ENCODE measurements around the gene CTDNEP1. TPM values are rescaled to one million over a fixed set of nuclear protein-coding genes. Genes with fewer than 3 reads are reported as not detected.
A peak's percentile ranks its signal among the peaks of the same experiment; 100 is the strongest.

The CTDNEP1 gene
- polyA plus RNA-seq, 1 of the 3 experiments (the other 2 are of a cell fraction) = 111 TPM

- no peak for TF ChIP-seq PBX3 (IDR thresholded peaks at IDR 0.05)
Measured at GRCh38 chr17:7241090-7241733, 10.3 kb downstream of the CTDNEP1 start (continued).

- peak overlapping the region; percentile 20 to 99; a peak in 3 of 4 replicates for H3K27ac ChIP-seq (ENCODE audit: low read depth in 2 of 2, low read length in 1 of 2)
- CTCF ChIA-PET = interaction anchor here (0.7 to 5.6 kb wide), 3 partner anchors 20 to 56 kb away, joined by 4 to 35 read pairs (median 26); partner anchors contain the start of genes ACADVL and DLG4
- H3K27me3 ChIP-seq (ENCODE audit: insufficient read depth) = no peaks in the 10 kb centered on the region
- peaks cover 66% of the 10 kb centered on the region for H3K79me2 ChIP-seq (ENCODE audit: insufficient read depth)
- H2AFZ ChIP-seq (ENCODE audit: low read depth) = no peak overlapping the region
- H3F3A ChIP-seq (replicated peaks; ENCODE audit: insufficient read depth) = peaks cover 59% of the 10 kb centered on the region
- H3K4me3 ChIP-seq (ENCODE audit: low read depth in 2 of 2, low read length in 1 of 2) = peak overlapping the region; percentile 36 to 80; a peak in 3 of 4 replicates
- H3K9me2 ChIP-seq = no peaks in the 10 kb centered on the region
- POLR2A ChIA-PET = interaction anchor here (1.0 to 1.6 kb wide), 4 partner anchors 9 to 89 kb away, joined by 3 to 7 read pairs (median 3); partner anchors contain the start of genes ACADVL, CTDNEP1, DLG4 and ELP5
- H3K9ac ChIP-seq = peak overlapping the region; percentile 97; the same call in 1 of the 2 replicates
- H3K4me1 ChIP-seq (ENCODE audit: control insufficient read depth in 1 of 2, insufficient read depth in 2 of 2, low read depth in 1 of 2, low read length in 1 of 2) = peaks cover 28 to 33% of the 10 kb centered on the region in 2 experiments
- no peak for DNase-seq
- WGBS (ENCODE audit: low lambda C conversion rate) = 37% methylated on average over 4 of the region's 4 CpGs
- H3K36me3 ChIP-seq (replicated peaks in 1 of 2; ENCODE audit: control insufficient read depth in 1 of 2, insufficient read depth in 2 of 2, low read length in 1 of 2) = peaks cover 28 to 46% of the 10 kb centered on the region in 2 experiments
- H4K20me1 ChIP-seq (ENCODE audit: insufficient read depth) = peaks cover 7% of the 10 kb centered on the region; the same call in 1 of the 2 replicates
- H3K4me2 ChIP-seq = peak overlapping the region; percentile 79
- no peaks in the 10 kb centered on the region for H3K9me3 ChIP-seq
- TF ChIP-seq REST (IDR thresholded peaks at IDR 0.05; ENCODE audit: low read depth, low read length) (no peak), EZH2phosphoT487 (IDR thresholded peaks at IDR 0.05; ENCODE audit: borderline replicate concordance, low read depth) (no peak), RCOR1 (IDR thresholded peaks at IDR 0.05; ENCODE audit: low read length) (no peak), USF1 (IDR thresholded peaks at IDR 0.05; ENCODE audit: borderline replicate concordance, low read depth) (no peak), FOXM1 (IDR thresholded peaks at IDR 0.05; ENCODE audit: low read depth) (no peak), RXRA (IDR thresholded peaks at IDR 0.05; ENCODE audit: borderline replicate concordance, low read depth) (no peak), IRF3 (IDR thresholded peaks at IDR 0.05; ENCODE audit: low read depth, low read length) (no peak), USF2 (IDR thresholded peaks at IDR 0.05; ENCODE audit: borderline replicate concordance, low read depth, low read length) (no peak), EP300 (IDR thresholded peaks at IDR 0.05; ENCODE audit: borderline replicate concordance in 1 of 2, low read depth in 1 of 2, low read length in 1 of 2) (no peak)
Measured at GRCh38 chr17:7240375-7240774, 11.2 kb downstream of the CTDNEP1 start.
